ENCODE results near the gene PHF21A.

DNA sequence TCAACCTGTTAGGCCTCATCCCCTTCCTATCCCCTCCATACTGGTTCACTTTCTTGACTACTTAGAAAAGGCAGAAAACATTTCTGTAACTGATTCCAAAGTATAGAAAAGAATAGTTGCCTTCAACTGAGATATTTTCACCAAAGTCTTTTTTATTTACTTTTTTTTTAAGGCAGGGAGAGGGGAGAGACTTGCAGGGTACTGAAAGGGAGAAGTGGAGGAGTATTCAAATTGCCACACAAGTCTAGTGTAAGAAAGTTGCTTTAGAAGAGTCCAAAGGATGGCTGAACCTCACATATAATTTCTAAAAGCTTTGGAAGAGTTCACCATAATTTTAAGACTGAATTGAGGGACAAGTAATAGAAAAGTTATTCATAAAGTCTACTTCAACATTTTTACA, 6.3 kb downstream of the PHF21A start:
- TF ChIP-seq POLR2AphosphoS5 (IDR thresholded peaks at IDR 0.05; ENCODE audit: insufficient read depth, low read depth, low read length) (no peak), EZH2 (IDR thresholded peaks at IDR 0.05; ENCODE audit: borderline replicate concordance, low read depth, low read length, severe bottlenecking) (no peak), MYC (IDR thresholded peaks at IDR 0.05; ENCODE audit: low read depth, low read length) (no peak), POLR2A (IDR thresholded peaks at IDR 0.05; ENCODE audit: low read depth, low read length) (no peak), JUN (IDR thresholded peaks at IDR 0.05; ENCODE audit: borderline replicate concordance, insufficient read depth, insufficient read length, low read depth) (no peak)
- TF ChIP-seq, protein P1, sequence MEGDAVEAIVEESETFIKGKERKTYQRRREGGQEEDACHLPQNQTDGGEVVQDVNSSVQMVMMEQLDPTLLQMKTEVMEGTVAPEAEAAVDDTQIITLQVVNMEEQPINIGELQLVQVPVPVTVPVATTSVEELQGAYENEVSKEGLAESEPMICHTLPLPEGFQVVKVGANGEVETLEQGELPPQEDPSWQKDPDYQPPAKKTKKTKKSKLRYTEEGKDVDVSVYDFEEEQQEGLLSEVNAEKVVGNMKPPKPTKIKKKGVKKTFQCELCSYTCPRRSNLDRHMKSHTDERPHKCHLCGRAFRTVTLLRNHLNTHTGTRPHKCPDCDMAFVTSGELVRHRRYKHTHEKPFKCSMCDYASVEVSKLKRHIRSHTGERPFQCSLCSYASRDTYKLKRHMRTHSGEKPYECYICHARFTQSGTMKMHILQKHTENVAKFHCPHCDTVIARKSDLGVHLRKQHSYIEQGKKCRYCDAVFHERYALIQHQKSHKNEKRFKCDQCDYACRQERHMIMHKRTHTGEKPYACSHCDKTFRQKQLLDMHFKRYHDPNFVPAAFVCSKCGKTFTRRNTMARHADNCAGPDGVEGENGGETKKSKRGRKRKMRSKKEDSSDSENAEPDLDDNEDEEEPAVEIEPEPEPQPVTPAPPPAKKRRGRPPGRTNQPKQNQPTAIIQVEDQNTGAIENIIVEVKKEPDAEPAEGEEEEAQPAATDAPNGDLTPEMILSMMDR (IDR thresholded peaks at IDR 0.05; ENCODE audit: extremely low read depth in 1 of 2, insufficient read depth in 1 of 2, low read depth in 1 of 2, low read length in 2 of 2), result no peak
- TF ChIP-seq, protein P2, sequence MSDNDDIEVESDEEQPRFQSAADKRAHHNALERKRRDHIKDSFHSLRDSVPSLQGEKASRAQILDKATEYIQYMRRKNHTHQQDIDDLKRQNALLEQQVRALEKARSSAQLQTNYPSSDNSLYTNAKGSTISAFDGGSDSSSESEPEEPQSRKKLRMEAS (IDR thresholded peaks at IDR 0.05; ENCODE audit: insufficient read depth, insufficient read length), result no peak

All from endothelial cell of umbilical vein (primary cell).